Amniotic epithelial cell (primary cell): ENCODE data around the gene MAN1C1.
A peak's percentile ranks its signal among the peaks of the same experiment; 100 is the strongest.

Experiments used
- DNase-seq: peaks from one replicate; pipeline ENCODE4 v3.0.0-alpha.2; 2010; ENCODE audit warnings: low read depth

The MAN1C1 gene

GRCh38 chr1:25784575-25785051 is 168.0 kb downstream of the MAN1C1 start:
- no peak for DNase-seq

- no peak for DNase-seq
Measured at GRCh38 chr1:25785333-25786067, 168.9 kb downstream of the MAN1C1 start.

GRCh38 chr1:25786887-25787759 is 170.5 kb downstream of the MAN1C1 start:
- peak; percentile 25 for DNase-seq

GRCh38 chr1:25787760-25788166 is 171.2 kb downstream of the MAN1C1 start:
- no peak for DNase-seq

GRCh38 chr1:25790472-25790871 is 173.9 kb downstream of the MAN1C1 start:
- no peak for DNase-seq

GRCh38 chr1:25792115-25792514 is 175.5 kb downstream of the MAN1C1 start:
- no peak for DNase-seq

GRCh38 chr1:25793585-25794170 is 177.1 kb downstream of the MAN1C1 start:
- DNase-seq, result no peak

GRCh38 chr1:25794325-25794724 is 177.7 kb downstream of the MAN1C1 start:
- DNase-seq, result no peak

GRCh38 chr1:25795211-25795610 is 178.6 kb downstream of the MAN1C1 start:
- DNase-seq, result no peak

- DNase-seq, result no peak
Measured at GRCh38 chr1:25795946-25796810, 179.6 kb downstream of the MAN1C1 start.

- DNase-seq, result peak; percentile 59
Measured at GRCh38 chr1:25796811-25797458, 180.3 kb downstream of the MAN1C1 start.

GRCh38 chr1:25797939-25798338 is 181.3 kb downstream of the MAN1C1 start:
- DNase-seq, result no peak

GRCh38 chr1:25798666-25799351 is 182.2 kb downstream of the MAN1C1 start:
- DNase-seq, result no peak

- no peak for DNase-seq
Measured at GRCh38 chr1:25799352-25799934, 182.9 kb downstream of the MAN1C1 start.

- no peak for DNase-seq
Measured at GRCh38 chr1:25799935-25800702, 183.5 kb downstream of the MAN1C1 start, which contains the start of gene SELENON. Gene SELENON (plus strand): TSS chr1:25800193. CDS start chr1:25800231, 38 bp downstream.

- DNase-seq, result no peak
Measured at GRCh38 chr1:25800703-25801377, 184.2 kb downstream of the MAN1C1 start.

- DNase-seq, result no peak
Measured at GRCh38 chr1:25802915-25803314, 186.3 kb downstream of the MAN1C1 start.

GRCh38 chr1:25803368-25803767 is 186.8 kb downstream of the MAN1C1 start:
- DNase-seq, result no peak
